ENCODE measurements around the gene RAB29.
"Not testable (repeated sequence)": the region's sequence is repeated elsewhere in the genome, so short reads cannot be mapped to it uniquely, and the experiment has no call there.

The RAB29 gene

GRCh38 chr1:205775015-205775716, at the start of gene RAB29:
Gene RAB29, minus strand, starts transcription at chr1:205775482. Its CDS starts 526 bp downstream, at chr1:205774956.
- FAIRE-seq: peak; percentile 41

DNA sequence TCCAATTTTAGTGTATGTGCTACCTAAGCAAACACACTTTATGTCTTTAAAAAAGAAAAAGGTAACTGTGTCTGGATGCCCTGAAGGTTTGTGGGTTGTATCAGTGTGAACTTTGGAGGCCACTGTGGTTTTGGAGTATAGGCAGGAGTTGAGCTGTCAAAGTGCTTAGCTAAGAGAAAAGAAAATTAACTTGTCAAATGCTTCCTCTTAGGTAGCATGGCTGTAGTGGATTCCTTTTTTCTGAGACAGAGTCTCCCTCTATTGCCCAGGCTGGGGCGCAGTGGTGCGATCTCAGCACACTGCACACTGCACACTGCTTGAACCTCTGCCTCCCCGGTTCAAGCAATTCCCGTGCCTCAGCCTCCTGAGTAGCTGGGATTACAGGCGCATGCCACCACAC, 48.9 kb upstream of the RAB29 start:
- no peak for FAIRE-seq

- not testable (repeated sequence) for FAIRE-seq
These were observed 48.0 kb upstream of the RAB29 start for GRCh38 chr1:205823260-205823659.

DNA sequence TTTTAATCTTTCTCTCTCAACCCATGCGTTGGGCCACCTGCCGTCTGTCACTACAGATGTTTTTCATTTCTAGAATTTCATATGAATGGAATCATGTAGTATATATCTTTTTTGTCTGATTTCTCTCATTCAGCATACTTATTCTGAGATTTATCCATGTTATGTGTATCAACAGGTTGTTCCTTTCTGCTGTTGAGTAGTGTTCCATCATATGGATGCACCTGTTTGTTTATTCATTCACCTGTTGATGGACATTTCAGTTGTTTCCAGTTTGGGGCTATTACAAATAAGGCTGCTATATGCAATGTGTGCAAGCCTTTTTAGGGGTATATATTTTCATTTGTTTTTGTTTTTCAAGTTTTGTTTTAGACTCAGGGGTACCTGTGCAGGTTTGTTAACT, 47.1 kb upstream of the RAB29 start:
- no peak for FAIRE-seq

GRCh38 chr1:205817988-205818387, 42.7 kb upstream of the RAB29 start:
- FAIRE-seq: no peak

DNA sequence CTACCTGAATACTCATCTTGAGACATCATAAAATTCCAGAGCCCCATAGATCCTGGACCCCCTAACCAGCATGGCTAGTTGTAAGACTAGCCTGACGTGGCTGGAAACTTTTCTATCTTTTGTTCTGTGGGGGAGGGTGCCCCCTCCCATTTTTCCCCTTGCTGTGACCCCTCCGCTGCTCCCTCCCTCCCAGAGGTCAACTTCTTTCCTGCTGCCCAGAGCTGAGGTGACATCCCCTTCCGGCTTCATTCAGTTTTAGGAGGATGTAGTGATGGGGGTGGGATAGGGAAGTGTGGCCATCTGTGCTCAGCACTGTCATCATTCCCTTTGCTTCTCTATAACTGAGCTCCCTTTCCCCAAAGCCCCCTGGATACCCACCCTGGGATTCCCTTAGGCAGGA, 42.1 kb upstream of the RAB29 start:
- FAIRE-seq: no peak

DNA sequence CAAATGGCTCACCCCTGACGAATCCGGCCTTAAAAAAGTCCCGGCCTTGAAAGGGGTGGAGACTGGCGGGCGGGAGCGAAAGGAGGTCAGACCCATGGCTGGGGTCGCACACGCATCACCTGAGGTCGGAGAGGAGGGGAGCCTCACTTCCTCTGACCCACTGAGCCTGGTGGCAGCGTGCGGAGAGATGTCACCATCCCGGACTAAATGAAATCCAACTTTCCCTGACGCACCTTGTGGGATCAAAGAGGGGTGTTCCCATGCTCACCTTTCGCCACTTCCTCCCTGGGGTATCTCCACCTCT, 38.4 kb upstream of the RAB29 start:
- no peak for FAIRE-seq

DNA sequence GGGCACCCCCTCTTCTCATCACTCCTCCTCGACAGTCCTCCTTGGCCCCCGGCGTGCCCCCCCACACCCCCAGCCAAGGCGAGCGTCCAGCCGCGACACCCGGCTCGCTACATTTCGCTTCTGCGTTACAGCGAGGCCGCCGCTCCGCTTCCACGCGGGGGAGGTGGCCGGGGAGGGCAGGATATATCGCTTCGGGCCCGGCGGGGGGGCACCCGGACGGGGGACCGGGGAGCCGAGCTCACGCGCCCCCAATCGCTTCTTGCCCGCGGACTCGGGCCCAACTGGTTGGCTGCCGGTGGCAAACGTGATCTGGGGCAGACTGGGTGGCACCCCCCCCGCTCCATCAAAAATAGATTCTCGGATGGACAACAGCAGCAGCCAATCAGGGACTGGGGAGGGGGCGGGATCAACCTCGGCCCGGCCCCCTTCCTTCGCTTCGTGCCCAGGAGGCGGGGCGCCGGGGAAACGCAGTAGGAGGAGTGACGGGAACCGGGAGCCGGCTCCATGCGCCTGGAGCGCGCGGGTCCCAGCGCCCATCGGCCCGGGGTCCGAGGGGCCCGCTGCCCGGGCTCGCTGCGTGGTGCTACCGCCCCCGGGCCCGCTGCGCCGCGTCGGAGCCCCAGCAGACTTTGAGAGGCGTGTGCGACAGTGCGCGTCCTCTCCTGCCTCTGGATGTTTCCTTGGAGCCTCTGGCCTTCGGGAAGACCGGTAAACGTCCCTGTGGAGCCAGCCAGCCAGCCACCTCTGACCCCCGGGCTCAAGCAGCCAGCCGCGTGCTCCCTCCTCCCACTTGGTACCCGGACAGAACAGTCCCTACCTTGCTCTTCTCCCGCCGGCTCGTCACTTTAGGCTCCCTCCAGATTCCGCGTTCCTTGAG, 37.8 kb upstream of the RAB29 start, which contains the start of gene SLC41A1:
TSS of gene SLC41A1 (minus strand) at position 321 of the 877 bp plus-strand sequence. CDS start 2,757 bp downstream, outside the sequence.
- no peak for FAIRE-seq

- FAIRE-seq: no peak
These were observed 37.1 kb upstream of the RAB29 start for GRCh38 chr1:205812271-205812877.

GRCh38 chr1:205811660-205812059, 36.4 kb upstream of the RAB29 start:
- no peak for FAIRE-seq

DNA sequence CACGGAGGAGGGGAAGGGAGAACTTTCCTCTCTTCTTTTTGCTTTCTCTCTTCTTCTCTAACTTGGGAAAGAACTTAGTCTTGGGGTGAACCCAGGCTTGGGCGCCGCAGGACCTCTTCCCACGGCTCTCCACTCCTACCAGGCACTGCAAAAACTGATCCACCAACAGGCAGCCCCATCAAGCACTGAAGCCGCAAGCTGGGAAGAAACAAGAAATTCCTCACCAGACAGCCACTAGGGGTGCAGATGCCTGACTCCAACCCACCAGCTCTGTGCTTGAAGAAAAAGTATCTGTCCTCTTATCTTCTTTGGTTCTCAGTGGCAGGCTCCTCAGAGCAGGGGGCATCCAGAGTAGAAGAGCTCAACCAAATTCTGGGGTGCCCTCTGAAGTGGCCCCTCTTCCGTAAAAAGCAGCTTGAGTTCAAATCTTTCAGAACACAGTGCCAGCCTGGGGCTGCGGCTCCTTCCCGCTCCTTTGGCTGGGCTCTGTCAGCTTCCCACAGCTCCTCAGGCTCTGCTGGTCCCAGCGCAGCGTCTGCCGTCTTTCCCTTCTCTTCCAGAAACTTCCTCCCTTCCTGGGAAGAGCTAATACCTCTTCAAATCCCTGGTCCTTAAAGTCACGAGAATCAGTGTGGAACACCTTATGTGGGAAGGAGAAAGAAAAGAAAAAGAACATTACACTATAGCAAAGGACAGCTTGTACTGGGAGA, 35.3 kb upstream of the RAB29 start:
- FAIRE-seq: no peak

- FAIRE-seq: no peak
These were observed 34.7 kb upstream of the RAB29 start for GRCh38 chr1:205809942-205810345.

DNA sequence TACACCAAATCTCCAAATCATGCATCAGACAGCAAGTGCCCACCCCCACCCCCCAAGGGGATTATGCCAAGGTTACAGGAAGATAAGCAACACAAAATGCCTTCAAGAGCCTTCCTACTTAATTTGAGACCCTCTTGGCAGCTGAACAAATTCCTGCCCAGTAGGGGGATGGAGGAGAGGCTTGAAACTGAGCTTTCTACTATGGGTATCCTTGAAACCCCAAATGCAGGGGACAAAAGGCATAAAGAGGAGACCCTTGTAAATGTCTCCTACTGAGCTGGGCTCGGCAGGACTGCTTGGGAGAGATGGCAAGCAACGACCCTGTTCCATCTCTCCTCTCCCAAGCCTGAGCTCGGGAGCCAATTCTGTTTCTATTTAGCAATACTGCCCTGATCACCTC, 34.2 kb upstream of the RAB29 start:
- FAIRE-seq: no peak

DNA sequence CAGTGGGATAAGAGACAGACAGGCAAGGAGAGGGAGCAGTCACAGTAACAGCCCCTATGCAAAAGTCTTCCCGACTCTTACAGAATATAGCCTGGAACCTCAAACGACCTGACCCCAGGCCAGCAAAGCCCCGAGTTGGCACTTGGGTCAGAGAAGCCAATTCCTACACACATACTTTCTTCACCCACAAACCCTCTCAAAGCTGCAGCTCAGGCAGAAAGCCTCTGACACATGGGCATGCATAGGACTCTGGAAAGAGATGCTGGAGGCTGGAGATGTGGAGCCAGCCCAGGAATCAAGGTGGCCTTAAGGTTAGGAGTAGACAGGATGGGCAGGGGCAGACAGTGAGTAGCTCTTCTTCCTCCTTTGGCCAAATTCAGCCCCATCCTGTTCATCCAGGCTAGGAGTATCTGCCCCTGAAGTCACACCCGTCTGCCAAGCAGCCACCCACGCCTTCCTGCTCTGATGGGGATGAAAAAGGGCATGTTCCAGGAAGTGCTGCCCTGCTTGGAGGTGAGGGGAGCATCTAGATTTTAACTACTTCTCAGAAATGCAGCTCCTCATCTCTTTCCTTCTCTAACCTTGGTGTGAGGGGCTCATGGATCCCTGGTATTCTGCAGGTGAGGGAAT, 29.9 kb upstream of the RAB29 start:
- no peak for FAIRE-seq

DNA sequence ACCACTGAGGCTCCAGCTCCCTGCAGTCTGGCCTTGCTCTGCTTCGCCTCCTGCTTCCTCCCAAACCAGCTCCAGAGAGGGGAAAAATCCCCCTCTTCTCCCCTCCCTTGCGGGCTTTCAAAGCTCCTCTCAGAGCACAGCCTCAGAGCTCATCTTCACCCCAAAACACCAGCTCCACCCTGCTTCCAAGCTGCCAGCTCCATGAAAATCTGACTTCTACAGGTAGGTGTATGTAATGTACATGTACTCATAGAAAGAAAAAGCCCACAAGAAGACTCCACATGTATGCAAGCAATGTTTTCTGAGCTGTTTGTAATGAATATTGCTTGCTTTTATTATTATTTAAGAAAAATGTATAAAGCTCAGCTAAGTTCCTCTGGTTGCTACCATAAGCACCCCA, 29.3 kb upstream of the RAB29 start:
- FAIRE-seq: no peak

- FAIRE-seq: no peak
These were observed 28.7 kb upstream of the RAB29 start for GRCh38 chr1:205803986-205804385.

GRCh38 chr1:205802060-205802459, 26.8 kb upstream of the RAB29 start:
- no peak for FAIRE-seq

DNA sequence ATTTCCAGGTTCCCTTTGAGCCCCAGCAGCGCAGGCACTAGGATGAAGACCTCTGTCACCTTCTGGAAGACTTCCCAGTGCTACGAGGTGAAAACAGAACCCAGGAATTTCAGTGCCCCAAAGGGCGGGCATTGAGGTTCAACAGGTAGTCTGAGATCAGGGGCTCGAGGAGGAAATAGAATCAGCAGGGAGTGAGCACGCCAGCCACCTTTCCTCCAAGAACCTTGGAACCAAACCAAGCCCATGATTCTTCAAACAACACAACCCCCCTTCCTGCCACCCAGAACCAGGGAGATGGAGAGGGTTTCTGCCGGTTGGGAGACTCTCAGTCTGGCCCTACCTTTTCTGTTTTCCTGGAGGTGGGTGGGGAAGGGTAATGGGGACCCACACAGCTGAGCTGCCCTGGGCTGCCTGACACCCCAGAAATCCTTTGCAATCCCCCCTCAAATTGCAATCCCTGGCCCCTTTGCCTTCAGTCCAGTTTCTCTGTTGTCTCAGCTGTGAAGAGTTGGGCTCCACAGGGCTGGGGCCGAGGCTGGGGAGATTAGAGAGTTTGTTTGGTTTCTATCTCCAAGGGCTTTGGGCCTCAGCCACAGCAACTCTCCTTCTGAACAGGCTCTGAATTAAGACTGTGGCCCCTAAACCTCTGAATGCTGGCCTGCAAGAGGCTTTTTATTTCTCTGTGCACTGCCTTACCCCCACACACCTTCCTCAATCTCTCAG, 25.9 kb upstream of the RAB29 start:
- no peak for FAIRE-seq

- no peak for FAIRE-seq
These were observed 25.1 kb upstream of the RAB29 start for GRCh38 chr1:205800427-205800826.

DNA sequence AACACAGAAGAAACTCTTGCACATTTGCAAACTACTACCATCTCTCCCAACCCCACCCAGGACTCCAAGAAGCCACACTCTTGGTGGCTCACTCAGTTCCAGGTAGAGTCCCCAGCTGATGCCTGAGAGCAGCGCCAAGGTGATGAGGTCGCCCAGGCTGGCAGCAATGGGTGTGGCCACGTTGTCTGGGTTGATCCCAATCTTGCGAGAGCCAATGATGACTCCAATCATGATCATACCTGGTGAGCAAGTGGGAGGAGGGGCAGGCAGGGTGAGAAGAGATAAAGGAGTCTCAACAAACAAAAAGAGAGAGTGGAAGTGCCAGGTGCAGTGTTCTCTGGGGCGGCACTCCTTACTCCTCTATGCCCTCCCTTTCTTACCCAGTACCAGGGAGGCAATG, 23.3 kb upstream of the RAB29 start:
- no peak for FAIRE-seq

- no peak for FAIRE-seq
These were observed 21.9 kb upstream of the RAB29 start for GRCh38 chr1:205797168-205797567.
